RPMI7951 (cell line): Measurements from ENCODE around the gene HNRNPM. TPM values are rescaled to one million over a fixed set of nuclear protein-coding genes. Genes with fewer than 3 reads are reported as not detected.

Source experiments
- DNase-seq: peaks from one replicate; pipeline ENCODE4 v3.0.0-alpha.2; 2012; ENCODE audit warnings: low read depth
- total RNA-seq: library from RNA; depleted of rRNA; stranded (reverse); fragments of >200 nt; shearing (Covaris generic); gene quantifications from 2 replicates; pipeline ENCODE4 v1.2.3, GENCODE V29; 2014

Gene HNRNPM
- total RNA-seq, 1 experiment from 2014 or later: 44.6 TPM

GRCh38 chr19:8487137-8487851 is 42.5 kb downstream of the HNRNPM start:
- DNase-seq: no peak

- no peak for DNase-seq
Observed at GRCh38 chr19:8488365-8488764, 43.6 kb downstream of the HNRNPM start.

GRCh38 chr19:8489561-8490394 is 45.0 kb downstream of the HNRNPM start:
- DNase-seq: no peak

- DNase-seq: no peak
Observed at GRCh38 chr19:8490395-8490760, 45.6 kb downstream of the HNRNPM start.

GRCh38 chr19:8490873-8491272 is 46.1 kb downstream of the HNRNPM start:
- DNase-seq: no peak

GRCh38 chr19:8491574-8491973 is 46.8 kb downstream of the HNRNPM start:
- no peak for DNase-seq

- no peak for DNase-seq
Observed at GRCh38 chr19:8494158-8494557, 49.4 kb downstream of the HNRNPM start.

GRCh38 chr19:8498295-8498694 is 53.5 kb downstream of the HNRNPM start:
- DNase-seq: no peak

GRCh38 chr19:8499048-8499833 is 54.5 kb downstream of the HNRNPM start:
- DNase-seq: no peak

- no peak for DNase-seq
Observed at GRCh38 chr19:8500158-8500557, 55.4 kb downstream of the HNRNPM start.

GRCh38 chr19:8501516-8501915 is 56.7 kb downstream of the HNRNPM start:
- no peak for DNase-seq

GRCh38 chr19:8501981-8502380 is 57.2 kb downstream of the HNRNPM start:
- DNase-seq: no peak

GRCh38 chr19:8503510-8503909 is 58.7 kb downstream of the HNRNPM start:
- DNase-seq: no peak

GRCh38 chr19:8504171-8504570 is 59.4 kb downstream of the HNRNPM start:
- DNase-seq: no peak

- no peak for DNase-seq
Observed at GRCh38 chr19:8504919-8505318, 60.1 kb downstream of the HNRNPM start.

GRCh38 chr19:8505680-8506401 is 61.1 kb downstream of the HNRNPM start:
- peak; percentile 52 for DNase-seq

- no peak for DNase-seq
Observed at GRCh38 chr19:8506402-8506957, 61.7 kb downstream of the HNRNPM start.

- no peak for DNase-seq
Observed at GRCh38 chr19:8510589-8511115, 65.9 kb downstream of the HNRNPM start.

GRCh38 chr19:8511573-8512101 is 66.9 kb downstream of the HNRNPM start:
- no peak for DNase-seq

- no peak for DNase-seq
Observed at GRCh38 chr19:8512115-8512967, 67.6 kb downstream of the HNRNPM start.
